Natural killer cell (primary cell): ENCODE results near the gene BCAM. TPM values are rescaled to one million over a fixed set of nuclear protein-coding genes. Genes with fewer than 3 reads are reported as not detected.
"Not testable (repeated sequence)": the region's sequence is repeated elsewhere in the genome, so short reads cannot be mapped to it uniquely, and the experiment has no call there.

ENCODE experiments used
- ATAC-seq, 3 donors: fragments of 150-1000 bp in 2 of 3; fragments of 200-7000 bp in 1 of 3; cut with Tn5 transposase; 1 replicate in 1 of 3; 2 replicates in 2 of 3; pipeline ENCODE4 v1.10.0; 2021; ENCODE audit warnings: mild to moderate bottlenecking in 2 of 3, moderate library complexity in 2 of 3
- DNase-seq, 2 donors: peaks; one replicate each; pipeline versions ENCODE4 v3.0.0 to v3.0.0-alpha.2; 2013 to 2021; ENCODE audit warnings: mixed read lengths in 1 of 2
- H3K27ac ChIP-seq: one replicate; pipeline ENCODE4 v1.5.1; 2013; ENCODE audit warnings: mild to moderate bottlenecking, low read length
- H3K27me3 ChIP-seq: one replicate; pipeline ENCODE4 v1.6.1; 2013; ENCODE audit warnings: low read length; ENCODE audit not compliant: control insufficient read depth, insufficient read depth
- H3K36me3 ChIP-seq: one replicate; pipeline ENCODE4 v1.6.1; 2013; ENCODE audit warnings: low read length; ENCODE audit not compliant: control insufficient read depth, insufficient read depth
- H3K4me1 ChIP-seq: one replicate; pipeline ENCODE4 v1.6.1; 2013; ENCODE audit warnings: low read length; ENCODE audit not compliant: control insufficient read depth, insufficient read depth
- H3K4me3 ChIP-seq: one replicate; pipeline ENCODE4 v1.5.1; 2013; ENCODE audit warnings: low read length
- H3K9me3 ChIP-seq: one replicate; pipeline ENCODE4 v1.6.1; 2013; ENCODE audit warnings: low read length; ENCODE audit not compliant: control insufficient read depth, insufficient read depth
- H3K27ac Mint-ChIP-seq, 2 donors: one replicate each; pipeline ENCODE4 v1.8.0; 2022; ENCODE audit warnings: mild to moderate bottlenecking in 2 of 2, mixed read lengths in 2 of 2, moderate library complexity in 1 of 2
- H3K27me3 Mint-ChIP-seq, 2 donors: one replicate each; pipeline ENCODE4 v1.8.0; 2022; ENCODE audit warnings: low read depth in 2 of 2, mixed read lengths in 2 of 2
- H3K36me3 Mint-ChIP-seq: one replicate; pipeline ENCODE4 v1.8.0; 2022; ENCODE audit warnings: mixed read lengths
- H3K4me1 Mint-ChIP-seq, 2 donors: one replicate each; pipeline ENCODE4 v1.8.0; 2022; ENCODE audit warnings: mixed read lengths in 2 of 2
- H3K4me3 Mint-ChIP-seq: one replicate; pipeline ENCODE4 v1.8.0; 2022; ENCODE audit warnings: mild to moderate bottlenecking, moderate library complexity, mixed read lengths
- H3K9me3 Mint-ChIP-seq, 2 donors: one replicate each; pipeline ENCODE4 v1.8.0; 2022; ENCODE audit warnings: mixed read lengths in 2 of 2
- CTCF ChIP-seq: fragments of 200-600 bp; IDR thresholded peaks from one replicate; pipeline ENCODE4 v1.8.0; 2022; ENCODE audit warnings: antibody characterized with exemption
- WGBS: methylation state at CpG from one replicate; pipeline ENCODE4 v1.1.7; 2013; ENCODE audit warnings: missing lambda C conversion rate; ENCODE audit not compliant: insufficient coverage; 5-methylcytosine and 5-hydroxymethylcytosine counted together
- intact Hi-C: fragments of 100-400 bp; cut with micrococcal nuclease; formaldehyde crosslinking; loops from one replicate; pipeline ENCODE4 v1.14.2; 2022
- total RNA-seq, 4 donors: library from RNA; stranded (reverse); fragments of 120-200 nt in 1 of 4; gene quantifications; one replicate each; pipeline versions ENCODE4 v1.2.3 to v1.2.4, GENCODE V29; 2013 to 2022

The BCAM gene
- total RNA-seq, 3 donors from 2014 or later (not counting 1 experiment from before 2014, with no cell fraction given) = not detected

- Mint-ChIP-seq H3K27ac (no peak overlapping the region), H3K4me3 (no peak overlapping the region), H3K9me3 (no peaks in the 10 kb centered on the region), H3K4me1 (peaks cover 6 to 14% of the 10 kb centered on the region in 2 donors), H3K27me3 (peaks cover 0 to 13% of the 10 kb centered on the region in 2 donors), H3K36me3 (no peaks in the 10 kb centered on the region)
- Histone ChIP-seq H3K36me3 (no peaks in the 10 kb centered on the region), H3K4me1 (peaks cover 22% of the 10 kb centered on the region), H3K4me3 (no peak overlapping the region), H3K27me3 (peaks cover 13% of the 10 kb centered on the region), H3K27ac (no peak overlapping the region), H3K9me3 (no peaks in the 10 kb centered on the region)
- DNase-seq (no peak), ATAC-seq (no peak)
- intact Hi-C loops = no loop called here
- 20% methylated on average over 2 of the region's 2 CpGs for whole genome bisulfite sequencing
- TF ChIP-seq CTCF = no peak
Measured at GRCh38 chr19:44851427-44851826, 42.5 kb downstream of the BCAM start.

GRCh38 chr19:44855606-44856005 is 46.7 kb downstream of the BCAM start:
- intact Hi-C loops = no loop called here
- Histone ChIP-seq H3K27me3 (no peaks in the 10 kb centered on the region), H3K9me3 (no peaks in the 10 kb centered on the region), H3K36me3 (no peaks in the 10 kb centered on the region), H3K4me3 (no peak overlapping the region), H3K27ac (no peak overlapping the region), H3K4me1 (peaks cover 10% of the 10 kb centered on the region)
- ATAC-seq (no peak), DNase-seq (no peak)
- WGBS = no CpG with 5 or more reads among the region's 1 CpG
- H3K4me3 Mint-ChIP-seq = no peak overlapping the region
- peaks cover 0 to 2% of the 10 kb centered on the region in 2 donors for H3K27me3 Mint-ChIP-seq
- no peaks in the 10 kb centered on the region for H3K36me3 Mint-ChIP-seq
- H3K4me1 Mint-ChIP-seq = peaks cover 0 to 5% of the 10 kb centered on the region in 2 donors
- no peak for TF ChIP-seq CTCF
- no peaks in the 10 kb centered on the region for H3K9me3 Mint-ChIP-seq
- H3K27ac Mint-ChIP-seq = no peak overlapping the region

- Mint-ChIP-seq H3K27me3 (peaks cover 0 to 2% of the 10 kb centered on the region in 2 donors), H3K4me3 (no peak overlapping the region), H3K4me1 (peaks cover 0 to 5% of the 10 kb centered on the region in 2 donors), H3K27ac (no peak overlapping the region), H3K9me3 (no peaks in the 10 kb centered on the region), H3K36me3 (no peaks in the 10 kb centered on the region)
- DNase-seq = no peak
- intact Hi-C loops = no loop called here
- ATAC-seq = no peak
- no peaks in the 10 kb centered on the region for H3K27me3 ChIP-seq
- H3K4me3 ChIP-seq = no peak overlapping the region
- H3K36me3 ChIP-seq = no peaks in the 10 kb centered on the region
- no peaks in the 10 kb centered on the region for H3K9me3 ChIP-seq
- no peak overlapping the region for H3K27ac ChIP-seq
- no peak for TF ChIP-seq CTCF
- WGBS = 26% methylated on average over 10 of the region's 10 CpGs
- peaks cover 10% of the 10 kb centered on the region for H3K4me1 ChIP-seq
Measured at GRCh38 chr19:44856421-44857083, 47.6 kb downstream of the BCAM start.

GRCh38 chr19:44857837-44858236 is 48.9 kb downstream of the BCAM start:
- intact Hi-C loops = no loop called here
- no peaks in the 10 kb centered on the region for H3K27me3 ChIP-seq
- no peak for ATAC-seq
- no peak overlapping the region for H3K27ac Mint-ChIP-seq
- H3K4me1 ChIP-seq = peaks cover 10% of the 10 kb centered on the region
- H3K4me1 Mint-ChIP-seq = peaks cover 0 to 5% of the 10 kb centered on the region in 2 donors
- DNase-seq = no peak
- TF ChIP-seq CTCF = no peak
- no peaks in the 10 kb centered on the region for H3K36me3 ChIP-seq
- H3K27me3 Mint-ChIP-seq = peaks cover 0 to 2% of the 10 kb centered on the region in 2 donors
- no peaks in the 10 kb centered on the region for H3K9me3 ChIP-seq
- no peak overlapping the region for H3K4me3 Mint-ChIP-seq
- no peak overlapping the region for H3K27ac ChIP-seq
- H3K9me3 Mint-ChIP-seq = no peaks in the 10 kb centered on the region
- 80% methylated on average over 4 of the region's 4 CpGs for WGBS
- no peak overlapping the region for H3K4me3 ChIP-seq
- no peaks in the 10 kb centered on the region for H3K36me3 Mint-ChIP-seq

- H3K27ac Mint-ChIP-seq, H3K4me3 ChIP-seq, H3K4me1 ChIP-seq, H3K9me3 ChIP-seq, H3K36me3 Mint-ChIP-seq, H3K9me3 Mint-ChIP-seq, intact Hi-C loops, H3K27me3 Mint-ChIP-seq, H3K4me3 Mint-ChIP-seq, DNase-seq, ATAC-seq, H3K36me3 ChIP-seq, H3K27ac ChIP-seq, H3K27me3 ChIP-seq, H3K4me1 Mint-ChIP-seq: not testable (repeated sequence)
- WGBS = 75% methylated on average over 2 of the region's 3 CpGs
Measured at GRCh38 chr19:44861576-44861975, 52.7 kb downstream of the BCAM start.
